ENCODE data around the gene ABCC8. TPM values are rescaled to one million over a fixed set of nuclear protein-coding genes. Genes with fewer than 3 reads are reported as not detected.
A peak's percentile ranks its signal among the peaks of the same experiment; 100 is the strongest.

ABCC8 gene
- total RNA-seq, 1 donor from 2014 or later = not detected

- H3K9me3 Mint-ChIP-seq (ENCODE audit: low read depth) = no peaks in the 10 kb centered on the region
- DNase-seq (ENCODE audit: low spot score) = no peak
- no peaks in the 10 kb centered on the region for H3K27me3 Mint-ChIP-seq (ENCODE audit: low read depth)
- peaks cover 1% of the 10 kb centered on the region for H3K36me3 Mint-ChIP-seq (ENCODE audit: low read depth)
- peaks cover 29% of the 10 kb centered on the region for H3K4me1 Mint-ChIP-seq (ENCODE audit: low read depth)
- TF ChIP-seq, protein P1, sequence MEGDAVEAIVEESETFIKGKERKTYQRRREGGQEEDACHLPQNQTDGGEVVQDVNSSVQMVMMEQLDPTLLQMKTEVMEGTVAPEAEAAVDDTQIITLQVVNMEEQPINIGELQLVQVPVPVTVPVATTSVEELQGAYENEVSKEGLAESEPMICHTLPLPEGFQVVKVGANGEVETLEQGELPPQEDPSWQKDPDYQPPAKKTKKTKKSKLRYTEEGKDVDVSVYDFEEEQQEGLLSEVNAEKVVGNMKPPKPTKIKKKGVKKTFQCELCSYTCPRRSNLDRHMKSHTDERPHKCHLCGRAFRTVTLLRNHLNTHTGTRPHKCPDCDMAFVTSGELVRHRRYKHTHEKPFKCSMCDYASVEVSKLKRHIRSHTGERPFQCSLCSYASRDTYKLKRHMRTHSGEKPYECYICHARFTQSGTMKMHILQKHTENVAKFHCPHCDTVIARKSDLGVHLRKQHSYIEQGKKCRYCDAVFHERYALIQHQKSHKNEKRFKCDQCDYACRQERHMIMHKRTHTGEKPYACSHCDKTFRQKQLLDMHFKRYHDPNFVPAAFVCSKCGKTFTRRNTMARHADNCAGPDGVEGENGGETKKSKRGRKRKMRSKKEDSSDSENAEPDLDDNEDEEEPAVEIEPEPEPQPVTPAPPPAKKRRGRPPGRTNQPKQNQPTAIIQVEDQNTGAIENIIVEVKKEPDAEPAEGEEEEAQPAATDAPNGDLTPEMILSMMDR (IDR thresholded peaks at IDR 0.05) = no peak
- no peak overlapping the region for H3K27ac Mint-ChIP-seq (ENCODE audit: unreplicated experiment)
- peak overlapping the region; percentile 90 for H3K4me3 Mint-ChIP-seq (ENCODE audit: unreplicated experiment)
Observed at GRCh38 chr11:17350455-17351171, 126.0 kb downstream of the ABCC8 start.

- no peak for DNase-seq (ENCODE audit: low spot score)
- Mint-ChIP-seq H3K4me3 (ENCODE audit: unreplicated experiment) (no peak overlapping the region), H3K4me1 (ENCODE audit: low read depth) (peaks cover 16% of the 10 kb centered on the region), H3K27me3 (ENCODE audit: low read depth) (no peaks in the 10 kb centered on the region), H3K36me3 (ENCODE audit: low read depth) (peaks cover 1% of the 10 kb centered on the region), H3K27ac (ENCODE audit: unreplicated experiment) (no peak overlapping the region), H3K9me3 (ENCODE audit: low read depth) (no peaks in the 10 kb centered on the region)
- TF ChIP-seq, protein P1 (IDR thresholded peaks at IDR 0.05) = no peak
Observed at GRCh38 chr11:17347676-17348075, 129.0 kb downstream of the ABCC8 start.

GRCh38 chr11:17343907-17344306 lies 132.7 kb downstream of the ABCC8 start:
- Mint-ChIP-seq H3K4me3 (ENCODE audit: unreplicated experiment) (no peak overlapping the region), H3K4me1 (ENCODE audit: low read depth) (peaks cover 5% of the 10 kb centered on the region), H3K27me3 (ENCODE audit: low read depth) (no peaks in the 10 kb centered on the region), H3K9me3 (ENCODE audit: low read depth) (no peaks in the 10 kb centered on the region), H3K36me3 (ENCODE audit: low read depth) (no peaks in the 10 kb centered on the region), H3K27ac (ENCODE audit: unreplicated experiment) (no peak overlapping the region)
- TF ChIP-seq, protein P1 (IDR thresholded peaks at IDR 0.05) = no peak
- no peak for DNase-seq (ENCODE audit: low spot score)

DNA sequence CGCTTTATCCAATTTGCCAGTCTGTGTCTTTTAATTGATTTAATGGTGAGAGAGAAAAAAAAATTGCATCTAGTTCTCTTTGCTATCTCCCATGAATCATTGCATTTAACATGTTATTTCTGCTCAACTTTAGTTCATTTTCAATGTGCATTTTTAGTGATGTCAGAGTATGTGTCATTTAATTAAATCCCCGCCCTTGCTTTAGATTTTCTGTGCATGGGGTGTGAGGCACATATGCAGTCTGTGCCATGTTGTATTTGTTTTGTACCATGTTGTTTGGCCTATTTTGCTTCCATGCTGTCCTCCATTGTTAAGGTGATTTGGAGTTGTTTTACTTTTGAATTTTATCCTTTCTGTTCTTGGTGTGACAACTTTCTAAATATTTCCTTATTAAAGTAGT lies 133.4 kb downstream of the ABCC8 start:
- Mint-ChIP-seq H3K27me3 (ENCODE audit: low read depth) (no peaks in the 10 kb centered on the region), H3K4me1 (ENCODE audit: low read depth) (peaks cover 5% of the 10 kb centered on the region), H3K36me3 (ENCODE audit: low read depth) (no peaks in the 10 kb centered on the region), H3K4me3 (ENCODE audit: unreplicated experiment) (no peak overlapping the region), H3K27ac (ENCODE audit: unreplicated experiment) (no peak overlapping the region), H3K9me3 (ENCODE audit: low read depth) (no peaks in the 10 kb centered on the region)
- TF ChIP-seq, protein P1 (IDR thresholded peaks at IDR 0.05) = no peak
- no peak for DNase-seq (ENCODE audit: low spot score)

Other genes starting within 250 kb of the ABCC8 start
- gene NUCB2, start 200.1 kb downstream of the ABCC8 start, total RNA-seq = 133 to 231 TPM (median 134 TPM) in 3 replicates
- gene NCR3LG1, start 125.0 kb downstream of the ABCC8 start, total RNA-seq = 7.5 to 9.4 TPM (median 7.9 TPM) in 3 replicates
- not detected in 3 replicates for gene KCNJ11, start 88.2 kb downstream of the ABCC8 start, total RNA-seq
- gene USH1C, start 67.6 kb upstream of the ABCC8 start, total RNA-seq = 0.72 to 0.92 TPM in 2 of 3 replicates, not detected in the other
- gene OTOG, start 70.4 kb upstream of the ABCC8 start, total RNA-seq = 0.08 to 0.82 TPM in 2 of 3 replicates, not detected in the other
- not detected in 3 replicates for gene MYOD1, start 242.7 kb upstream of the ABCC8 start, total RNA-seq